HG02763 (cell line): ENCODE data around the gene QKI.
"Not testable (repeated sequence)": the region's sequence is repeated elsewhere in the genome, so short reads cannot be mapped to it uniquely, and the experiment has no call there.

Source experiments
- ATAC-seq: cut with Tn5 transposase; IDR thresholded peaks from one replicate; pipeline ENCODE4 v1.9.1; 2021; ENCODE audit warnings: mild to moderate bottlenecking, moderate library complexity; ENCODE audit not compliant: unreplicated experiment

The QKI gene

GRCh38 chr6:163571730-163572129 is 157.2 kb downstream of the QKI start:
- no peak for ATAC-seq

GRCh38 chr6:163572612-163573011 is 158.1 kb downstream of the QKI start:
- no peak for ATAC-seq

DNA sequence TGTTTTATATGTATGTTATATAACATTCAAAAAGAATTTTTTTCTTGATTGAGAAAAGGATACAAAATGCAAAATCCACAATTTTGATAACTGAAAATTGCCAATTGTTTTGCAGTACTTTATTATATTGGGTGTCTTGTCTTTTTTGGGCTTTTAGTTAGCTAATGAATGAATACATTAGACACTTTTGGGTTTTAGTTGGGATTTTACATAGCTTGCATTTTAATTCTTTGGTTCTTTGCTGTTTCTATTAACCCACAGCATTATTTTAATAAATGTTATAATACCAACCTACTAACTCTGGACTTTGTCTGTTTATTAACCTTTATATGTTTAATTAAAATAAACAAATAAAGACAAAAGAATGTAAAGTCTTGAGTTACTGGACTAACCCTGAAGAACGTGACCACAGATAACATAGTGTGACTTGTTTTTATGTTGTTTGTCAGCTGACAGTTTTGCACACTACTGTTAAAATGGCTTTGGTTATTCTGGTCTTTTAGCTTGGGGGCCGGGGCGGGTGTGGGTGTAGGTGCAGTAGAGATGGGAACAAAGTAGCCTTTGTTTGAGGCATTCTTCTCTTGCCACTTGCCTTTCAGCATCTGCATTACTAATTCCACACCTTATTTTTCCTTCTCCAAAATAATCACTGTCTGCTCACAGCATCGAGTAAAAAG is 159.1 kb downstream of the QKI start:
- no peak for ATAC-seq

DNA sequence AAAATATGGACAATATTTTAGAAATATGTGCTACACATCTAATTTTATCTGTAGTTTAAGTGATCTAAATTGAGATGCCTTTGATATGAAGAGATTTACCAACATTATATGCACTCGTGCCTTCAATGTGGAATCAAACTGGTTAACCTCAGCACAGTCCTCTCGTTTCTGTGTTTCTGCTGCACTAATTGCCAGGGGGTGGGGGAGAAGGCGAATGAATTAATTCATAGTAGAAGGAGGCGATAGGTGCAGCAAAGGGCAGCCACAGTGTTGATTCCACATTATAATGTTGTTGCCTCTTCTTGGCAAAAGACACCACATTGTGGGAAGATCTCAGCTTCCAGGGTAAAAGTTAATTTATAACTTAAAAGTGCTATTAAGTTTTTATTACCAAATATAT is 161.6 kb downstream of the QKI start:
- no peak for ATAC-seq

DNA sequence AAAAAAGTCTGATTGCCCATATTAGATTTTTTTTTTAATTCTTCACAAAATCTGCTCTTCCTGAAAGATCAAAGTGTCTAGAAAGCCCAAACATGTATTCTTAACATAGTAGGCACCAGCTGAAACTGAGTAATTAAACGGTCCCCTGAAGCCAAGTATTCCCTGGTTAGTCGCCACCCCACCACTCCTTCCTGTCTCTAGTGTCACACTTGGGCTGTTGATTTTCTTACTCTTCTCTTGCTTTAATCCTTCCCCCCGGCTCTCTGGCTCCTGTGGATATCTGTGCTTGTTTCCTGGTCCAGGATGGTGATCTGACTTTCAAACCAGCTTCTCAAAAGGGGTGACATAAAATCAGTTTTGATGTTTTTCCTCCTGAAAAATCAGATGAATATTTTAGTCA is 162.9 kb downstream of the QKI start:
- no peak for ATAC-seq

DNA sequence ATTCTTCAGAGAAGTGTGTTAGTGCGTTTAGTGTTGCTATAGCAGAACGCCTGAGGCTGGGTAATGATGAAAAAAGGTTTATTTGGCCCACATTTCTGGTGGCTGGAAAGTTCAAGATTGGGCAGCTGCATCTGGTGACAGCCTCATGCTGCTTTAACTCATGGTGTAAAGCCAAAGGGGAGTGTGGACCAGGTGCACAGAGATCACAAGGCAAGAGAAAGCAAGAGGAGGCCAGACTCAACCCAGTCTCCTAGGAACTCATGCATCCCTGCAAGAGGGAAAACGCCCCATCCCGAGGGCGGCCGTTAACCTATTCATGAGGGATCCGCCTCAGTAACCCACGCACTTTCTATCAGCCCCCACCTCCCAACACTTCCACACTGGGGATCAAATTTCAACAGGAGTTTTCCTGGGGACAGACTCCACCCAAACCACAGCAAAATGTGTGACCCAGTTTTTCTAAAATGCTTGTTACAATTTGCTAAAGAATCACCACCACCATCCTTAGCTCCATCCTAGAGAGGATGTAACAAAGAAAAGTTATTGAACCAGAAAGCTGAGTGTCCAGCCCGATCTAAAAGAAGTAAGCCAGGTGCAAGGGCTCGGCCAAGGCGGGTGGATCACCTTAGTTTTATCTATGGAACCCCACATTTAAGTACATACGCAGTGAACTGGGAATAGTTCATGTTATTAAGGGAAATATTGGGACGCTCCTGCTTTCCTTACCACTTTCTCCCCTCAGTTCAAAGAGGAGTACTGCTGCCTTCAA is 164.8 kb downstream of the QKI start:
- ATAC-seq, result no peak

DNA sequence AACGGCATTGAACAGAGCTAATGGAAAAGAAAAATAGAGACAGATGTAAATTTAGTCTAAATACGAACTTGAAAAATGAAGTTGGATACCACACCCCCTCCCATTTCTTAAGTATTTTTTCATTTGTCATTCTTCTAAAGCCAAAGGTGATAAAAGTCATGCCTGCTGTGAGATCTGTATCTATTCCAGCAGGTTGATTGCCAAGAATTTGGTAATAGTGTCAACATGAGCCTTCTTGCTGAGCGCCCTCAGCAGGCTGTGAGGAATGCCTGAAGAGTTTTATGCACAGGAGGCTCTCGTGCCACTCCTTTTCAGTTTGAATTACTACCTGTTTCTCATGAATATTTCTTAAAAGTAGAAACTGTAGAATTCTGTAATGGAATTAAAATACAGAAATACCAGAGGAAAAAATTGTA is 165.4 kb downstream of the QKI start:
- ATAC-seq, result no peak

GRCh38 chr6:163580311-163581030 is 166.0 kb downstream of the QKI start:
- ATAC-seq, result no peak

- no peak for ATAC-seq
These were observed 169.0 kb downstream of the QKI start for GRCh38 chr6:163583558-163583957.

DNA sequence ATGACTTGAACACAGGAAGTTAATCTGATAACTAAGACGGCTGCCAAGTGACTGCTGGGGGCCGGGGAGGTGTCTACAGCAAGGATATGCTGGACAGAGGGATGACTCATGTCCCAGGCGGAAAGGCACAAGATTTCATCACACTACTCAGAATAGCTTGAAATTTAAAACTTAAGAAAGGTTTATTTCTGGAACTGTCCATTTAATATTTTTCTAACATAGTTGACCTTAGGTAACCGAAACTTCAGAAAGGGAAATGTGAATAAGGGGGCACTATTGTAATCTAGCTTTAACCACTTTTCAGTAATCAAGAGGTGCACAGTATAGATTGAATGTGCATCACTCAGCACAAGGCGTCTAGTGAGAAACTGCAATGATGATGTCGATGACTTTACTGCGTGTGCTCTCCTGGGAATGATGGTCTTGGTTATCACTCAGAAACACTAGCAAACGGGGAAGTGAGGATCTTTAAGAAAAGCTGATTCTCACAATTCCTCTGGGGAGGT is 171.5 kb downstream of the QKI start:
- ATAC-seq, result no peak

DNA sequence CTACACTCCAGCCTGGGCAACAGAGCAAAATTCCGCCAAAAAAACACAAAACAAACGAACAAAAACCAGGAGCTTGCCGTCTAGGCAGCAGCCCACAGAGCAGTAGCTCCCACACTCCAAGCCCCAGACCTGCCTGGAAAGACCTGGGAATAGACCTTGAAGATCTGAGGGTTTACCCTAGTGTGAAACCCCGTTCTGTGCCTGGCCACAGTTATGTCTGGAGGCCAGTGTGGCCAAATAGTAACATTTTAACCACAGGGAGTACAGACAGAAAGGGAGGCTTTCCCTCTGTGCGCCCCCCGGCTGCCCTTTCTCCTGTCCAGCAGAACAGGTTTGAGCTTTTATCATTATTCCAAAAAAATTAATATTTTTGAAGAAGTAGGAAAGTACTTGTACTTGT is 172.4 kb downstream of the QKI start:
- ATAC-seq, result no peak

DNA sequence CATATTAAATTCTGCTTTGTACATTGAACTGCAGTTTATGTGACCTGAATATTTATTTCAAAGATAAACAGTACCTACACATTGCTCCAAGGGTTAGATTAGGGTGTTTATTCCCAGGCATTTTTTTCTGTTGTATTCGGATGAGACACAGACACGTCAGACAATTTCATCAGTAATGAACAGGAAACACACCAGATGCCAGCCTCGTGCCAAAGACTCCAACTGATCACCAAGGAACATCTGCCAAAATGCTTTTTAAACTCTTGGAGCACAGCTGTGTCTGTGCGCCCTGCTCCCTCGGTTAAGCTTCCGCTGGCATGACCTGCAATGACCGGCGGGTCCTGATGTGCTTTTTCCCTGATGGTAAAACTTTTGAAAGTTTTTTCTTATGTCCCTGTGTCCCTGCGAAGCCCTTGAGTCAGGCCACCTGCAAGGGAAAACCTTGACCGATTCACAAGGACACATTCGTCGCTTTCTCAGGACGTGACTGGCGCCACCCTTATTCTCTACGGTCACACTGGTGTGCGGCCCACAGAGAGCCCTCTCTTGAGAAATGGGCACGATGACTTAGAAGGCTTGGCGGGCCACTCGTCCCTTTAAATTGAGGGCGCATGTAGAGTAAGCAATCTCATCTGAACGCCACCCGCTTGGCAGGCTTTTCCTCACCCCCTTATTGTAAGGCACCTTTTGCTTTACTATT is 173.9 kb downstream of the QKI start:
- no peak for ATAC-seq

GRCh38 chr6:163589387-163589786 is 174.9 kb downstream of the QKI start:
- ATAC-seq, result no peak

DNA sequence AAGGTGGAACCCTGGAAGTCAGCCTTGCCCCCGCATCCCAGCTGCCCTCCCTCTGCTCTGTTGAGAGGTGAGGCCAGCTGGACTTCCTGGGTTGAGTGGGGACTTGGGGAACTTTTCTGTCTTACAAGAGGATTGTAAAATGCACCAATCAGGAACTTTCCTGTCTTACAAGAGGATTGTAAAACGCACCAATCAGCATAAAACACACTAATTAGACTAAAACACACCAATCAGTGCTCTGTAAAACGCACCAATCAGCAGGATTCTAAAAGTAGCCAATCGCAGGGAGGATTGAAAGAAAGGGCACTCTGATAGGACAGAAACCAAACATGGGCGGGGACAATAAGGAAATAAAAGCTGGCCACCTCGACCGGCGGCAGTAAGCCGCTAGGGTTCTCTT is 175.6 kb downstream of the QKI start:
- ATAC-seq, result not testable (repeated sequence)

- ATAC-seq, result no peak
These were observed 178.4 kb downstream of the QKI start for GRCh38 chr6:163592872-163593271.

DNA sequence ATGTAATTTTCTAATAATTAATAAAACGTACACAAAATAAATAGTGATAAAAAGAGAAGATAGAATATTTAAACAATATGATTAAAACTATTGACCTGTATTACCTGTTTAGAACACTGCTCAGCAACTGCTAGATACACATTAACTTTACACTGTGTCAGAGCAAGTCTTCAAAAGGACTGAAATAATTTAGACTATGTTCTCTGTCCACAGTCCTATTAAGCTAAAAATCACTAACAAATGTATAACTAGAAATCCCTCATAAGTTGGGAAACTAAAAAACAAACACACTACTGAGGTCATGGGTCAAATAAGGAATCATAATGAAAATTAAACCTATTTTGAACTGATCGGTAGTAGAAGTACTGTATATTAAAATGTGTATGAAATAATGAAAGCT is 181.7 kb downstream of the QKI start:
- ATAC-seq, result no peak

- no peak for ATAC-seq
These were observed 184.6 kb downstream of the QKI start for GRCh38 chr6:163599136-163599535.

DNA sequence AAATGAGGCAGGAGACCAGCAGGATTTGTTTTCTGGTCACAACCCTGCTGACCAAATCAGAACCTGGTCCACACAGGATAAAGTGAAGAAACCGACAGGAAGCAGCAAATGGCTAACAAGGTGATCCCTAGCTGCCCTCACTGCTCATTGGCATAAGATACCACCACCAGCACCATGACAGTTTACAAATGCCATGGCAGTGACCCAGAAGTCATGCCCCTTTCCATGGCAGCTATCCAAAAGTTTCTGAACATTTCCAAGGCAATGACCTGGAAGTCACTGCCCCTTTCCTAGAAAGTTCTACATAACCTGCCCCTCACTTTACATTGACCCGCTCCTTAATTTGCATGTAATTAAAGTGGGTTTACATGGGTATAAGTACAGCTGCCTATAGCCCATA is 185.2 kb downstream of the QKI start:
- no peak for ATAC-seq

DNA sequence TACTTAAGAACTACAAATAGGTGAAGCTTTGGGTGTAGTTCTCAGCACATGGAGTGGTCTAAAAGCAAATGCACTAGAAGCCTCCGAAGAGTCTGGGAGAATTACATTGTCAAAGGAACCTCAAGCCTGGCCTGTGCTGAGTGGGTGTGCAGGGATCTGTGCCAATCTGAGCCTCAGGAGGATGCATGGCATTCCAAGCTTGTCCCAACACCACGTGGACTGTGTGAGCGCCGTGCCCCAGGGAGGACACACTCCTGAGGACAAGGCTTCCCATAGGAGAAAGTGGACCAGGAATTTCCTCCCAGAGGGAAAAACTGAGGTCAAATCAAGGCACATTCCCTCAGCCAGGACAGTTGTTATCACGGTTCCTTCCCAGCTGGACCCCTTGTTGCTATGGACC is 185.8 kb downstream of the QKI start:
- ATAC-seq, result no peak

GRCh38 chr6:163600781-163601180 is 186.3 kb downstream of the QKI start:
- no peak for ATAC-seq

DNA sequence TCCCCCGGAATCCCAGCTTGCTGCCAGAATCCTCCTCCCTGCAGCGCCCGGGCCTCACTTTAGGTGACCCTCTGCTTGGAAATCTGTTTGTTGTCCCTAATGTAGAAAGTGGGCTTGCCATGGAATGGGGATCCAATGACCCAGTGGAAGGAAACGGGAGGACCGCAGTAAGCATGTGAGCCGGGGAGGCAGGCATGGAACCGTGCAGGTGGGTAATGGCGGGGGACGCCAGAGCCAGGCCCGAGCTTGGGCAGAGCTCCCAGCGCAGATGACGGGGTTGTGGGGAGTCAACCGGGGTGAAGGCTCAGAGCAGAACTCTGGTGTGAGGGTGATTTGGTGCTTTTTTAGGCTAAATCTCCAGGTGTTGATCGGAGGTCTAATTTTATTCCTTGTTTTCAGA is 188.3 kb downstream of the QKI start:
- ATAC-seq, result no peak
